ENCODE results near the gene ELMOD1.

The ELMOD1 gene

GRCh38 chr11:107587306-107587979, 3.5 kb upstream of the ELMOD1 start:
- no peak for DNase-seq (ENCODE audit: low spot score)

- DNase-seq (ENCODE audit: low spot score): no peak
Observed at GRCh38 chr11:107591378-107592230, 657 bp downstream of the ELMOD1 start.

- DNase-seq (ENCODE audit: low spot score): no peak
Observed at GRCh38 chr11:107592231-107592590, 1.3 kb downstream of the ELMOD1 start.

- DNase-seq (ENCODE audit: low spot score): no peak
Observed at GRCh38 chr11:107592813-107593212, 1.9 kb downstream of the ELMOD1 start.

- no peak for DNase-seq (ENCODE audit: low spot score)
Observed at GRCh38 chr11:107593951-107594350, 3.0 kb downstream of the ELMOD1 start.

- no peak for DNase-seq (ENCODE audit: low spot score)
Observed at GRCh38 chr11:107594736-107595135, 3.8 kb downstream of the ELMOD1 start.

GRCh38 chr11:107598225-107599139, 7.5 kb downstream of the ELMOD1 start:
- DNase-seq (ENCODE audit: low spot score): no peak

GRCh38 chr11:107605061-107606006, 14.4 kb downstream of the ELMOD1 start:
- DNase-seq (ENCODE audit: low spot score): no peak

- no peak for DNase-seq (ENCODE audit: low spot score)
Observed at GRCh38 chr11:107606141-107606540, 15.2 kb downstream of the ELMOD1 start.

- DNase-seq (ENCODE audit: low spot score): no peak
Observed at GRCh38 chr11:107608809-107609208, 17.9 kb downstream of the ELMOD1 start.

GRCh38 chr11:107609400-107610218, 18.7 kb downstream of the ELMOD1 start:
- no peak for DNase-seq (ENCODE audit: low spot score)

- no peak for DNase-seq (ENCODE audit: low spot score)
Observed at GRCh38 chr11:107612445-107612844, 21.5 kb downstream of the ELMOD1 start.

GRCh38 chr11:107619926-107620325, 29.0 kb downstream of the ELMOD1 start:
- no peak for DNase-seq (ENCODE audit: low spot score)

- no peak for DNase-seq (ENCODE audit: low spot score)
Observed at GRCh38 chr11:107621081-107621480, 30.1 kb downstream of the ELMOD1 start.

GRCh38 chr11:107623183-107623582, 32.2 kb downstream of the ELMOD1 start:
- DNase-seq (ENCODE audit: low spot score): no peak

- no peak for DNase-seq (ENCODE audit: low spot score)
Observed at GRCh38 chr11:107624983-107625684, 34.2 kb downstream of the ELMOD1 start.

- no peak for DNase-seq (ENCODE audit: low spot score)
Observed at GRCh38 chr11:107625685-107625989, 34.7 kb downstream of the ELMOD1 start.

- DNase-seq (ENCODE audit: low spot score): no peak
Observed at GRCh38 chr11:107631043-107631442, 40.1 kb downstream of the ELMOD1 start.

- no peak for DNase-seq (ENCODE audit: low spot score)
Observed at GRCh38 chr11:107631931-107632330, 41.0 kb downstream of the ELMOD1 start.

GRCh38 chr11:107646783-107647182, 55.8 kb downstream of the ELMOD1 start:
- no peak for DNase-seq (ENCODE audit: low spot score)

Measured in hematopoietic multipotent progenitor cell treated with erythropoietin and hydrocortisone succinate and interleukin-3 and kit ligand, for 17 days (in vitro differentiated cells).